GM12865 (cell line): ENCODE data around the gene RTL1.

ENCODE experiments used
- DNase-seq: peaks from one replicate; pipeline ENCODE4 v3.0.0; 2010; ENCODE audit warnings: low read depth
- H3K4me3 ChIP-seq: 2 replicates; pipeline ENCODE4 v1.5.1; 2011; ENCODE audit warnings: mild to moderate bottlenecking, low read depth, low read length, control low read depth
- CTCF ChIP-seq: IDR thresholded peaks from 2 replicates; pipeline ENCODE4 v1.5.1; 2011; ENCODE audit warnings: low read length, control low read depth, low read depth, inconsistent platforms; ENCODE audit not compliant: insufficient read depth; ENCODE audit errors: missing control alignments

The RTL1 gene

GRCh38 chr14:100892496-100893227 lies 10.9 kb downstream of the RTL1 start:
- DNase-seq = no peak
- TF ChIP-seq CTCF = no peak
- no peak overlapping the region for H3K4me3 ChIP-seq

DNA sequence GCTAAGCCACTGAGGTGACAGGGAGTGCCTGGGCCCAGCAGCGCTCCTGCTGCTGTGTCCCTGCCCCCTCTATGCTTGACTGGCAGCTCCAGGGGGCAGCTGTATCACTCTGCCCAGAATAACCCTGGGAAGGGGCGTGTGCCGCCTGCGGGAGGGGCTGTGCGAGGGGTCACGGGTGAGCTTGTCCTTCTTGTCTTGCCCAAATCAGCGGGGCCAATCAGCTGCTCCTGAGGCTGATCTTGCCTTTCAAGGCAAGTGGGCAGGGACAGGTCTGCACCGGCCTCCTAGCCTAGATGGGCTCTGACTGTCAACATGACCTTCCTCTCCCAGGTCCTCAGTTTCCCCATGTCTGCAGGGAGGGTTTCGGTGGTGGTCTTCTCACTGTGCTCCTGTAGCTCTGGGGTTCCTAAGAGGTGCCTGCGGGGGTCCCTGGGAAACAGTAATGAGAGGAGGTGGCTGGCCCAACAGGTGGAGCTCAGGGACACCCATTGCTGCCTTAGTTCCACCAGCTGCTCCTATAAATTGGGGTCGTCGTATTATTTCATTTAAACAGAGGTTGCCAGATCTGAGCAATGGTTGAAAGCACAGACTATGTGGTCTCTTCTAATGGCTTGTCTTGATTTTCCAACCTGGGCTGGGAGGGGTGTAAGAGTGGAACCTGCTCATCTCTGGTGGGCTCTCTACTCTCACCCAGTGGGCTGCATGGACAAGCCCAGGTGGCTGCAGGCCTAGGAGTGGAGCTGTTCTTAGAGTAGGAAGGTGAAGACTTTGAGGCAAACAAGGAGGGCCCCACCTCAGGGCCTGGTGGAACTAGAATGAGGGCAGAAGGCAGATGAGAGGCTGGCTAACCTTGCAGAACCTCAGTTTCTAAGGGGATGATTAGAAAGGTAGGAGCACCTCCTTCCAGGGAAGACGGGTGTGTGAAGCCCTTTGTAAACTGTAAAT lies 11.7 kb downstream of the RTL1 start:
- DNase-seq = no peak
- H3K4me3 ChIP-seq = no peak overlapping the region
- no peak for TF ChIP-seq CTCF

GRCh38 chr14:100891051-100891450 lies 12.5 kb downstream of the RTL1 start:
- DNase-seq = no peak
- TF ChIP-seq CTCF = no peak
- no peak overlapping the region for H3K4me3 ChIP-seq

DNA sequence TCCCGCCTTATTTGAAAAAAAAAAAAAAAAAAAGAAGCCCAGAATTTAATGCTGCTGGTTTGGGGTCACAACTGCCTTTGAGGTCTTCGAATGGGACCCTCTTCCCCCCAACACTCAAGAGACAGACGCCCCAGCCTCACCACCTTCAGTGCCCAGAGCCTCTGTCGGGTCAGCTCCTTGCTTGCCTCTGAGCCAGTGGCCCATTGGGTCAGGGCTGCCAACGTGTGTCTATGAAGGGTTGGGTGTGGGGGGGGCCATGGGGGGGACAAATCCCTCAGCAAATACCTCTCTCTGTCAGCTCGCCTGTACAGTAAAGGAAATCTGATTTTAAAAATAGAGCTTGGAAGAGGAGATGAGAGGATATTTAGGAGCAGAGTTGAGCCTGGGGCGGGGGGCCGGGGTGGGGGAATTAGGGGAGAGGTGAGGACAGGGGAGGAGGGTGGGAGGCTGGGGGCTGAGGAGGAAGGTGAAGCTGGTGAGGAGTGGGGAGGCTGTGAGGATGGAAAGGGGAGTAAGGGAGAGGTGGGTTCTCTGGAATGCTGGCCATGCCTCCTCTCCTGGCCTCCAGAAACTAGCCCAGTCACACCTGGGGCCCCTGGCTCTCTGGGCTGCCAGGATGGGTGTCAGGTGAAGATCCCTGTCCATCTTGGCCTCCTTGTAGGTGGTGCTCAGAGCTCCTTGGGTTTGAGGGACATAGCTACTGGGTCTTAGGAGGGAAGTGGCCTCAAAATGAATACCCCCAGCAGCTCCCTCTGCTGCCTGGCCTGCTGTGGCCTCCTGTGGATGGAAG lies 13.3 kb downstream of the RTL1 start:
- no peak overlapping the region for H3K4me3 ChIP-seq

DNA sequence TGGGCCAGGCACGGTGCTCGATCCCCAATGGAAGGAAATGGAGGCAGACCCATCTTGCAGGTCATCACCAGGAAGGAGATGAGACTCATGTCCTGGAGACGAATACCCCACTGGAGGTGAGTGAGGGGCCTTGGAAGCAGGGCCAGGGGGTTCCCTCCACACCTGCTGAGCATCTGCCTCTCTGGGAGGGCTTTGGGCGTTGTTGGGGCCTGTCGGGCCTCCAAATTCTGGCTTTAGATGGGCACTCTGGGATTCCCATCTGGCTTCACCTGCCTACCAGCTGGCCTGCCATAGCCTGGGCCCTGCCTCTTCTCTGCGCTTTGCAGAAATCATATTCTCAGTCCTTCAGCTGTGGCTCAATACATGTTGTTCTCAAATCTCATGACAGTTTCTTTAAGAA lies 13.9 kb downstream of the RTL1 start:
- TF ChIP-seq CTCF = no peak
- H3K4me3 ChIP-seq = no peak overlapping the region
- no peak for DNase-seq

More for the DNA sequence above, 13.3 kb downstream of the RTL1 start:
- TF ChIP-seq CTCF = no peak
- DNase-seq = no peak

DNA sequence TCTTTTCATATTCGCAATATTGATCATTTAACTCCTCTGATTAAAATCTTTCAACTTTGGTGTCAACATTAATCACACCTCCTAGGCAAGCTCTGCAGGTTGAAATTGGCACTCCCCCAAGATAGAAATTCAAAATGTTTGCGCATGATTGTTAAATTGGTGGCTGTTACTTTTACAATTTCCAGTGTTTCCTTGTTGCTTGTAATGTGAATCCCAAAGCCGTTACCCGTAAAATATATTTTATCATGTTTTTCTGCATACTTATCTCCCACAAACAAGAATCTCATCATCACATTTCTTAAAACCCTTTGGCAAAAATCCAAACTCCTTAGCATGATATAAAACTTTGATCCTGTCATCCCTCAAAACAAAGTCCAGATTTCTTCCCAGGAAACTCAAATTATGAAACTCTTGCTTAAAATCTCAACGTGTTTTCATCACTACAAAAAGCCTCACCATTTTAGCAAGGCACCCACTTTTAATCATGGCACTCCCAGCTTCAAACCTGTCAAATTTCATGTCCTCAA lies 14.7 kb downstream of the RTL1 start:
- DNase-seq = no peak
- TF ChIP-seq CTCF = no peak
- no peak overlapping the region for H3K4me3 ChIP-seq
